RWPE1 (cell line): Measurements from ENCODE around the gene KICS2.

Experiments
- CTCF ChIA-PET: fragments of 350-600 bp; sonication (Branson Sonifier 250); formaldehyde crosslinking; extraction: SDS; loops from one replicate; lab custom pipeline; 2021; lab: Yijun Ruan, JAX
- POLR2A ChIA-PET: fragments of 400-600 bp; formaldehyde crosslinking; extraction: SDS; loops from one replicate; lab custom pipeline; 2020; ENCODE audit warnings: antibody characterized with exemption; ENCODE audit not compliant: low non-redundant PET; lab: Yijun Ruan, JAX
- DNase-seq: peaks from one replicate; pipeline ENCODE4 v3.0.0; 2012; ENCODE audit warnings: low spot score
- H3K27ac ChIP-seq: fragments of 450-650 bp; 2 replicates; pipeline ENCODE4 v1.5.1; 2017
- TF ChIP-seq, protein P1 (sequence below): fragments of 450-650 bp; conservative IDR thresholded peaks from 2 replicates; pipeline ENCODE4 v1.5.1; 2017; ENCODE audit warnings: low read depth, mild to moderate bottlenecking

Gene KICS2

DNA sequence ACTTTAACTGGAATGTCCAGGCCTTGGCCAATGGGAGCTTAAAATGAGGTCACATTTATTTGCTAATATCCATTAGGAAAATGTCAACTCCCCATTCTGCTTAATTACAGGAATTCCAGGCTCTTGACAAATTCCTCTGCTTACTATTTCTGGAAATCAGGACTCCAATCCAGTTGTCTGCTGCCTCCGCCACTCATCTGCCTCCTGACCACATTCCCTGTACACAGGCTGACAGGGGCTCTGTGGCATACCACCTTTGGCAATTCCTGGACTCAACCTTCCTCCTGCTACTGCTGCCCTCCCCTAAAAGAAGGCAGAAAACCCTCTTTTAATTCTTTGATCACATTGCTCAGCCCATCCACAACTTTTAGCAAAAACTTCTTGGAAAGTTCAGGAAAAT is 37.9 kb downstream of the KICS2 start:
- ChIA-PET CTCF (no interaction called here), POLR2A (no interaction called here)
- no peak for DNase-seq
- TF ChIP-seq, protein P1, sequence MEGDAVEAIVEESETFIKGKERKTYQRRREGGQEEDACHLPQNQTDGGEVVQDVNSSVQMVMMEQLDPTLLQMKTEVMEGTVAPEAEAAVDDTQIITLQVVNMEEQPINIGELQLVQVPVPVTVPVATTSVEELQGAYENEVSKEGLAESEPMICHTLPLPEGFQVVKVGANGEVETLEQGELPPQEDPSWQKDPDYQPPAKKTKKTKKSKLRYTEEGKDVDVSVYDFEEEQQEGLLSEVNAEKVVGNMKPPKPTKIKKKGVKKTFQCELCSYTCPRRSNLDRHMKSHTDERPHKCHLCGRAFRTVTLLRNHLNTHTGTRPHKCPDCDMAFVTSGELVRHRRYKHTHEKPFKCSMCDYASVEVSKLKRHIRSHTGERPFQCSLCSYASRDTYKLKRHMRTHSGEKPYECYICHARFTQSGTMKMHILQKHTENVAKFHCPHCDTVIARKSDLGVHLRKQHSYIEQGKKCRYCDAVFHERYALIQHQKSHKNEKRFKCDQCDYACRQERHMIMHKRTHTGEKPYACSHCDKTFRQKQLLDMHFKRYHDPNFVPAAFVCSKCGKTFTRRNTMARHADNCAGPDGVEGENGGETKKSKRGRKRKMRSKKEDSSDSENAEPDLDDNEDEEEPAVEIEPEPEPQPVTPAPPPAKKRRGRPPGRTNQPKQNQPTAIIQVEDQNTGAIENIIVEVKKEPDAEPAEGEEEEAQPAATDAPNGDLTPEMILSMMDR, result no peak
- no peak overlapping the region for H3K27ac ChIP-seq

DNA sequence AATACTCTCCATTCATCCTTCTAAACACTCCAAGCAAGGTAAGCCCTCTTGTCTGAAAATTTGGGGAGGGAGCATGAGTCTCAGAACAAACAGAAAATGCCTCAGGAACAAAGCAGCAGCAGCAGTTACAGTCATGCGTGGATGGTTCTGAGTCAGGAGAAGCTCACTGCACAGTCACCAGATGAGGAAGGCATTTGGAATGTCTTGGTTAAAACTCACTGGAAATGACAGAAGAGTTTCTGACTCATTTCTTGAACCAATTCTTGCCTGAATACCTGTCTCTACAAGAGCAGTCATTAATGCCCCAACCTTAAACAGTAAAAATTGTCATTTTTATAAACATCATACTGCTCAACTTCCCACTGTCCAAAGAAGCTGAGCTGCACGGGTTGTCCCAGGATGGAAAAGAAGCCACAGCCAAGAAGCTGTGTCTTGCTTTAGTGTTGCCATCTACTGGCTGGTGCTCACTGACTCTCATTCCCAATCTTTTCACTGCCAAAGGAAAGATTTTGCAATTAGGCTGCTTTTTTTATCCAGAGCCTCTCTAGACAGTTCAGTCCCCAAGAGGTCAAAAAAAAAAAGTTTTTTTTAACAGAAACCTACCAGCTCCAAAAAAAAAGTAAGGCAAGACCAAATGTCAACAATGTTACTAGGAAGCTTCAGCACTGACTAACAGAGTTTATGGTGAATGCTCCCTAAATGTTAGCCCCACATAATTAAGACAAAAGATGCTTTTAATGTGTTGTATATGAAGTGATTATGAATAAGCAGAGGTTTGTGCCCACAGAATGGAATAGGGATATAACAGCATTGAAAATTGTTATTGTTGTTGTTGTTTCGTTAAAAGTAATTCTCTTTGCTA is 40.4 kb downstream of the KICS2 start:
- TF ChIP-seq, protein P1, result peak; percentile 77
- ChIA-PET CTCF (interaction anchor here (0.5 to 2.0 kb wide), 9 partner anchors 19 to 342 kb away, joined by 3 to 16 read pairs (median 4); partner anchors contain the start of genes KICS2 and SRGAP1), POLR2A (no interaction called here)
- DNase-seq, result peak; percentile 85
- H3K27ac ChIP-seq, result no peak overlapping the region

DNA sequence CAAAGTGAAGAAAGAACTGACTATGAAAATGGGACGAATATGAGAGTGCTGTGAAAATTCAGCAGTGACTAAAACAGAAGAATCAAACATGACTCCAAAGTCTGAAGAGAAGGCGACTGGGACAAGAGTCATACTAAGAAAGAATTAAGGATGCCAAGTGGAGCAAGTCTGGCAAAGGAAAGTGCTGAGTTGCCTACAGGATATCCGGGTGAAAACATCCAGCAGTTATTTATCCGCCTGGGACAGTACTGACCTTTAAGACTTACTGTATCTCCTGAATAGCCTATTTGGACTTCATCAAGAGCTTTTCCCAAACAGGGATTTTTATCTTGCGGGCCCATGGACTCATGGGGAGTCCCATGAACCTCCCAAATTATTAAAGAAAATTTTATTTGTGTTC is 41.1 kb downstream of the KICS2 start:
- ChIA-PET POLR2A (no interaction called here), CTCF (interaction anchor here (0.6 to 2.0 kb wide), 4 partner anchors 18 to 342 kb away, joined by 3 to 16 read pairs (median 4); partner anchors contain the start of gene SRGAP1)
- H3K27ac ChIP-seq, result no peak overlapping the region
- DNase-seq, result no peak
- TF ChIP-seq, protein P1, result no peak

DNA sequence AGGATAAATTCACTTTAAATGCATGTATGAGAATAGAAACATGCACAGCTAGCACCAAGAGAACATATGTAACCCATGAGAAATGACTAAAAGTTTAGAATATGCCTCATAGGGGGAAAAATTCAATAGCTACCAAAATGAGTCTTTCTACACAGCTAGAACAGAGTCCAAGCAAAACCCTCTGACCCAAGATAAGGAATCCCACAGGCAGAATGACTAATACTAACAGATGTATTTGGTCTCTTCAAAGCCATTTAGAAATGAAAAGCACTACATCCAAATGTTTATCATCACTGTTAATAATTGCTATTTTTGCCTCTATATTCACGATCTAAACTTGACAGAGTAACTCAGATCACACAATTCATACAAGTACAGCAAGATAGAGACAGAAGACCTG is 44.0 kb downstream of the KICS2 start:
- no peak overlapping the region for H3K27ac ChIP-seq
- ChIA-PET POLR2A (no interaction called here), CTCF (interaction anchor here (1.2 kb wide), 1 partner anchor 303 kb away, joined by 4 read pairs; no protein-coding TSS in a partner anchor)
- DNase-seq, result peak; percentile 48
- TF ChIP-seq, protein P1, result no peak

DNA sequence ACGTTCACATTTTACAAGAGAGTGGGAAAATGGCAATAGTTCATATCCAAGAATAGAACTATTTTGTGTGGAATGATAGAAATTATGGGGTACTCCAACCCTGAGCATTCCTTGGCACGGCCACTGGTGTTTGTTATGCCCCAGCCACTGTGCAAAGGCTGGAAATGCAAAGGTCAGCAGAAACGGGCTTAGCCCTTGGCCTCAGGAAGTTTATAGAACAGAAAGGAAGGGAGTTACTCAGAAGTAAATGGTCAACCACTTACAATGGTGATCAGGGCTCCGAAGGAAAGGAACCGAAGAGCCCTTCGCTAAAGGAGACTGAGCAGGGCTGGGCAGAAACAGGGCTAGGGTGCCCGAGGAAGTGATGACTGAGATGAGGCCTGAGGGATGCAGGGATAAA is 45.1 kb downstream of the KICS2 start:
- TF ChIP-seq, protein P1, result no peak
- DNase-seq, result no peak
- H3K27ac ChIP-seq, result no peak overlapping the region
- POLR2A ChIA-PET, result no interaction called here
- CTCF ChIA-PET, result no interaction called here

DNA sequence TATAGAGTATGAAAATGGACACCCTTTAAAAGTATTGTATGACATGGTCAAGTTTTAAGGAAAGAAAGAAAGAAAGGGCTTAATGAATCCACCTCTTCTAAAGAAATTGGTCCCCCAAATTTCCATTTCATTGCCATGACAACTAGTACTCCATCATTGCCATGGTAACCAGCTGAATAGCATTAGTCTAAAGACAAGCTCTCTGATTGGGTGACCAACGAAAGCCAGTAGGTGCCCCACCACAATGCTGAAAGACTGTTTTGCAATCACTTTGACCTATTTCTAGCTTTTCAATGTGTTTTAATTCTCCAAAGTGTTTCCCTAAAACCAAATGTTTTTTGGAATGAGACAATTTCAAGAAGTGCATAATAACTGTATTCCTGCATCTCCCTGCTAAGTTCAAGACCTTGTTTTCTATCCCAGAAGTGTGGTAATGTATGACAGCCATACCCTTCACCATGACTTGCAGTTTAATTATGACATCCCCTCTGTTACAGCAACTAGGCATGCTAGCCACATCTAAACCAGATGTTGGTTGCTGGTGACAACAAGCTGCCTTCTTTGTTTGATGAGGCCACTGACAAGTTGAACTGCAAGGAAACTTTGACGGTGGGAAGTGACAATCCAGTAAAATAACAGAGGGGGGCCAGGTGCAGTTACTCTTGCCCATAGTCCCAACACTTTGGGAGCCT is 46.7 kb downstream of the KICS2 start:
- POLR2A ChIA-PET, result interaction anchor here (0.6 kb wide), 1 partner anchor 456 kb away, joined by 3 read pairs; no protein-coding TSS in a partner anchor
- TF ChIP-seq, protein P1, result no peak
- H3K27ac ChIP-seq, result no peak overlapping the region
- CTCF ChIA-PET, result interaction anchor here (0.5 kb wide), 1 partner anchor 64 kb away, joined by 3 read pairs; no protein-coding TSS in a partner anchor
- no peak for DNase-seq
